ENCODE data around the gene ZNF831. TPM values are rescaled to one million over a fixed set of nuclear protein-coding genes. Genes with fewer than 3 reads are reported as not detected.
A peak's percentile ranks its signal among the peaks of the same experiment; 100 is the strongest.

ZNF831 gene
- total and polyA plus RNA-seq, 10 of the 15 experiments (the other 5 are each of a cell fraction or from before 2014, with no cell fraction given): 0.01 to 0.97 (median 0.23) TPM

DNA sequence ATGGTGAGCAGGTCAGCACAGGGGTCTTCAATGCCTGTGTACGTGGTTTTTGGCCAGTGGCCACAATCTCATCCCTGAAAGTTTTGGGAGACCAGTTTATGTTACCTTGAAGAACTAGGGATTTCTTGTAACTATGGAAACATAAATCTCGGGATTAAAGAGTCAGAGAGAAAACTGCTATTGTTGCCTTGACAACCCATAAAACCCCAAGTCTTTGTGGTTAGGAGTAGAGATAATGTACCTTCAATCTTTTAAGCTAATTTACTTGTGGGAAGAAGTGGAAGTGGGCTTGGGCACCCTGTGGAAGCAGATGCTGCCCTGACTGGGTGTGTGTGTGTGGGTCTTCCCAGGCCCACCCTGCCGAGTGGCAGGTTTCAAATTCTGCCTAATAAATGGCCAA, 46.1 kb upstream of the ZNF831 start:
- ATAC-seq (no peak), DNase-seq (ENCODE audit: low read depth, low spot score) (no peak), FAIRE-seq (no peak)
- RAD21 ChIA-PET (ENCODE audit: unreplicated experiment): no interaction called here
- CTCF ChIA-PET: interaction anchor here (0.5 to 1.3 kb wide), 2 partner anchors 29 to 180 kb away, joined by 3 to 4 read pairs; no protein-coding TSS in a partner anchor
- 20% methylated on average over 3 of the region's 3 CpGs for WGBS (ENCODE audit: insufficient coverage, insufficient replicate concordance, low lambda C conversion rate, missing lambda C conversion rate)
- H2AFZ ChIP-seq (ENCODE audit: control insufficient read depth, low read depth, low read length): no peak overlapping the region
- H3K9ac ChIP-seq (ENCODE audit: control insufficient read depth, insufficient read depth, low read length): no peak overlapping the region
- peaks cover 0 to 20% of the 10 kb centered on the region in 2 experiments; a peak in 3 of 4 replicates for H3K27me3 ChIP-seq (replicated peaks in 1 of 2; ENCODE audit: control insufficient read depth in 2 of 2, insufficient read depth in 2 of 2, low read length in 1 of 2)
- no peak overlapping the region for H3K4me2 ChIP-seq (ENCODE audit: control insufficient read depth, insufficient read depth)
- in situ Hi-C loops (cut with MboI): no loop called here
- TF ChIP-seq ATF7 (IDR thresholded peaks at IDR 0.05; ENCODE audit: low read depth): no peak
- 0 out of 2 replicates have a peak, but pooled peaks have one; percentile 11 for TF ChIP-seq RUNX3 (IDR thresholded peaks at IDR 0.05; ENCODE audit: low read length)
- H3K9me3 ChIP-seq (replicated peaks; ENCODE audit: control insufficient read depth, insufficient read depth, low read length): peaks cover 4% of the 10 kb centered on the region; the same call in 2 of the 3 replicates
- no peaks in the 10 kb centered on the region for H3K36me3 ChIP-seq (ENCODE audit: control insufficient read depth in 2 of 2, insufficient read depth in 2 of 2, low read length in 1 of 2)
- POLR2A ChIA-PET: no interaction called here
- no peaks in the 10 kb centered on the region for H3K79me2 ChIP-seq (ENCODE audit: control insufficient read depth, insufficient read depth, low read length)
- H3K4me1 ChIP-seq (ENCODE audit: control insufficient read depth, insufficient read depth, low read length): peaks cover 14% of the 10 kb centered on the region
- no peaks in the 10 kb centered on the region for H4K20me1 ChIP-seq (ENCODE audit: control insufficient read depth, insufficient read depth)
- intact Hi-C loops (cut with micrococcal nuclease; ENCODE audit: unreplicated experiment): no loop called here
- no peak overlapping the region for H3K4me3 ChIP-seq
- no TSS peak for BruUV-seq (replicated peaks)
- SMC1A ChIA-PET (ENCODE audit: uncharacterized antibody, unreplicated experiment): no interaction called here
- H3K27ac ChIP-seq (ENCODE audit: control insufficient read depth, insufficient read depth): no peak overlapping the region

DNA sequence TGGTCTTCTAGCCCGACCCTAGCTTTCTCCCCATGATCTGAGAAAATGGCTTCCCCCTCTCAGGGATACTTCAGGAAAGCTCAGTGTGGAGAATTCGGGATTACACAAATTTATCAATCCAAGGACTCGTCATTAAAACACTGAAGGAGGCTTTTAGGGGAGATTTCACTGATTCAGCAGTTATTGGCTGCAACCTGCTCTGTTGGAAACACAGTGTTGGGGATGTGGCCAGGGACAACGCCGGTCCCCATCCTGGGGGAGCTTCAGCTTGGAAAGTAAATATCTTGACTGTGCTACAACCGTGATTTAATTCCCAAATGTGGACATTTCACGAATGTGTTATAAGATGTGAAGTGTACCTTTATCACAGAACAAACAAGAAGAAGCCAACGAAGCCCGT, 44.8 kb upstream of the ZNF831 start:
- H3K4me3 ChIP-seq: no peak overlapping the region
- BruUV-seq (replicated peaks): no TSS peak
- RAD21 ChIA-PET (ENCODE audit: unreplicated experiment): no interaction called here
- FAIRE-seq: no peak
- H3K27ac ChIP-seq (ENCODE audit: control insufficient read depth, insufficient read depth): no peak overlapping the region
- no peaks in the 10 kb centered on the region for H4K20me1 ChIP-seq (ENCODE audit: control insufficient read depth, insufficient read depth)
- no peaks in the 10 kb centered on the region for H3K79me2 ChIP-seq (ENCODE audit: control insufficient read depth, insufficient read depth, low read length)
- POLR2A ChIA-PET: interaction anchor here (0.6 kb wide), 1 partner anchor 220 kb away, joined by 3 read pairs; no protein-coding TSS in a partner anchor
- intact Hi-C loops (cut with micrococcal nuclease; ENCODE audit: unreplicated experiment) (no loop called here), in situ Hi-C loops (cut with MboI) (no loop called here)
- no peak for DNase-seq (ENCODE audit: low read depth, low spot score)
- H3K36me3 ChIP-seq (ENCODE audit: control insufficient read depth in 2 of 2, insufficient read depth in 2 of 2, low read length in 1 of 2): no peaks in the 10 kb centered on the region
- H2AFZ ChIP-seq (ENCODE audit: control insufficient read depth, low read depth, low read length): no peak overlapping the region
- H3K27me3 ChIP-seq (replicated peaks in 1 of 2; ENCODE audit: control insufficient read depth in 2 of 2, insufficient read depth in 2 of 2, low read length in 1 of 2): peaks cover 0 to 20% of the 10 kb centered on the region in 2 experiments
- peaks cover 14% of the 10 kb centered on the region for H3K4me1 ChIP-seq (ENCODE audit: control insufficient read depth, insufficient read depth, low read length)
- H3K9me3 ChIP-seq (replicated peaks; ENCODE audit: control insufficient read depth, insufficient read depth, low read length): peaks cover 4% of the 10 kb centered on the region; the same call in 2 of the 3 replicates
- no peak overlapping the region for H3K4me2 ChIP-seq (ENCODE audit: control insufficient read depth, insufficient read depth)
- ATAC-seq: no peak
- WGBS (ENCODE audit: insufficient coverage, insufficient replicate concordance, low lambda C conversion rate, missing lambda C conversion rate): 18% methylated on average over 9 of the region's 9 CpGs
- CTCF ChIA-PET: no interaction called here
- no peak overlapping the region for H3K9ac ChIP-seq (ENCODE audit: control insufficient read depth, insufficient read depth, low read length)
- SMC1A ChIA-PET (ENCODE audit: uncharacterized antibody, unreplicated experiment): no interaction called here
- no peak for TF ChIP-seq ZBED1 (IDR thresholded peaks at IDR 0.05; ENCODE audit: borderline replicate concordance)
- TF ChIP-seq ASH2L (IDR thresholded peaks at IDR 0.05; ENCODE audit: borderline replicate concordance, low read depth): no peak
- no peak for TF ChIP-seq SPI1 (IDR thresholded peaks at IDR 0.05; ENCODE audit: borderline replicate concordance, insufficient read depth, low read depth, low read length)
- no peak for TF ChIP-seq NR2C1 (IDR thresholded peaks at IDR 0.05)
- no peak for TF ChIP-seq ZNF217 (IDR thresholded peaks at IDR 0.05)
- TF ChIP-seq TBL1XR1 (IDR thresholded peaks at IDR 0.05; ENCODE audit: low read depth, low read length): no peak
- TF ChIP-seq EED (IDR thresholded peaks at IDR 0.05; ENCODE audit: low read depth): no peak
- no peak for TF ChIP-seq NR2C2 (IDR thresholded peaks at IDR 0.05; ENCODE audit: borderline replicate concordance, control insufficient read depth, insufficient read length, low read depth)
- TF ChIP-seq SMAD1 (IDR thresholded peaks at IDR 0.05; ENCODE audit: low read depth, partially characterized antibody): no peak
- TF ChIP-seq PKNOX1 (IDR thresholded peaks at IDR 0.05): no peak
- no peak for TF ChIP-seq CHD1 (IDR thresholded peaks at IDR 0.05; ENCODE audit: low read depth, low read length)
- TF ChIP-seq CBFB (IDR thresholded peaks at IDR 0.05; ENCODE audit: low read depth): no peak
- TF ChIP-seq CBX3 (IDR thresholded peaks at IDR 0.05; ENCODE audit: borderline replicate concordance, low read depth): no peak
- no peak for TF ChIP-seq YBX1 (IDR thresholded peaks at IDR 0.05)
- TF ChIP-seq DPF2 (IDR thresholded peaks at IDR 0.05): no peak

Measured in GM12878 (cell line).